Measurements from ENCODE around the gene KIT. TPM values are rescaled to one million over a fixed set of nuclear protein-coding genes. Genes with fewer than 3 reads are reported as not detected.

Gene KIT
- total and polyA plus RNA-seq, 2 of the 4 experiments (the other 2 are of a cell fraction): 3.3 to 5.9 TPM

DNA sequence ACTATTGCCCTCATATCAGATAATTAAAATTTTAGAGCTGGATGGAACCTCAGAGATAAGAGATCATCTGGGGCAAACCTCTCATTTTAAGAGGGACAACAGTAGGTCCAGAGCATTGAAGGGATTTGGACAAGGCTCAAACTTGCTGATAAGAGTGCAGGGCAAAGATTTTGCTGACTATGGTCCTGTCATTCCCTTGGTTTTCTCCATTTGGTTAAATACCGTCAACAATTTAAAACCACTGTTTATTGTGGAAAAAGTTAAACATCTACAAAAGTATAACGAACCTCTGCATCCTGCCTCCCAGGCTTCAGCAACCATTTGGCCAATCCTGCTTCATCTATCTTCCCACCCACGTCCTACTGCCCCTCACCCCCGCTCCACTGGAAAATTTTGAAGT, 10.7 kb upstream of the KIT start:
- Histone ChIP-seq H3K27ac (ENCODE audit: insufficient read depth, low read length) (no peak overlapping the region), H2BK120ac (ENCODE audit: low read depth, low read length) (no peak overlapping the region), H4K5ac (ENCODE audit: low read depth, low read length) (no peak overlapping the region), H3K4me2 (ENCODE audit: low read depth, low read length) (no peak overlapping the region), H3K9me3 (ENCODE audit: control insufficient read depth, insufficient read depth, low read length) (no peaks in the 10 kb centered on the region), H4K8ac (ENCODE audit: low read depth in 2 of 2, low read length in 2 of 2) (no peak overlapping the region), H2BK5ac (ENCODE audit: low read depth, low read length, poor library complexity, severe bottlenecking) (no peak overlapping the region), H3K79me1 (ENCODE audit: low read depth in 1 of 2, low read length in 2 of 2) (no peaks in the 10 kb centered on the region), H3K23ac (ENCODE audit: low read depth, low read length) (no peak overlapping the region), H4K20me1 (ENCODE audit: insufficient read depth, low read length) (no peaks in the 10 kb centered on the region), H3K27me3 (ENCODE audit: control insufficient read depth, insufficient read depth, low read length) (peaks cover 2% of the 10 kb centered on the region; the same call in 1 of the 2 replicates), H3K18ac (ENCODE audit: low read depth, low read length) (no peak overlapping the region), H3K14ac (replicated peaks; ENCODE audit: low read depth, low read length) (no peak overlapping the region), H2BK20ac (ENCODE audit: low read depth, low read length) (no peak overlapping the region), H3K4me3 (ENCODE audit: insufficient read depth, low read depth, low read length) (no peak overlapping the region), H3K4me1 (ENCODE audit: control insufficient read depth, insufficient read depth, low read length) (peaks cover 2% of the 10 kb centered on the region; the same call in 1 of the 2 replicates), H2AFZ (replicated peaks; ENCODE audit: low read length, poor library complexity) (no peak overlapping the region), H3K9ac (ENCODE audit: low read depth, low read length) (no peak overlapping the region), H3K56ac (ENCODE audit: extremely low read depth, insufficient read depth, low read length) (no peak overlapping the region), H3K4ac (ENCODE audit: low read depth, low read length) (no peak overlapping the region), H2AK5ac (ENCODE audit: low read depth, low read length) (no peak overlapping the region), H2BK15ac (ENCODE audit: low read depth, low read length) (no peak overlapping the region), H2AK9ac (replicated peaks; ENCODE audit: low read depth, low read length, poor library complexity) (no peak overlapping the region), H3K36me3 (ENCODE audit: control insufficient read depth, insufficient read depth, low read length) (no peaks in the 10 kb centered on the region), H3K9me1 (ENCODE audit: insufficient read depth, low read length) (no peaks in the 10 kb centered on the region), H4K91ac (ENCODE audit: insufficient read depth, low read depth, low read length) (no peak overlapping the region; the same call in 1 of the 2 replicates)
- ChIA-PET POLR2A (ENCODE audit: unreplicated experiment) (no interaction called here), CTCF (no interaction called here)
- no TSS peak for BruUV-seq (replicated peaks)
- no CpG with 5 or more reads among the region's 4 CpGs for WGBS, 2 experiments (ENCODE audit: extremely low coverage in 2 of 2, insufficient read length in 1 of 2)
- intact Hi-C loops (cut with micrococcal nuclease): no loop called here
- dilution Hi-C loops (cut with HindIII; ENCODE audit: low sequenced_read_pairs, unreplicated experiment): no loop called here
- ATAC-seq (ENCODE audit: low read depth) (no peak), DNase-seq (no peak)
- in situ Hi-C loops (cut with MboI; ENCODE audit: low sequenced_read_pairs): no loop called here
- 0 out of 2 replicates have a peak, but pooled peaks have one; percentile 11 for TF ChIP-seq MAFK (IDR thresholded peaks at IDR 0.05; ENCODE audit: low read depth, low read length)
- TF ChIP-seq CTCF (conservative IDR thresholded peaks at IDR 0.05; ENCODE audit: low read depth, low read length): no peak

Data from IMR-90 (cell line).